Hepatocyte (in vitro differentiated cells): Measurements from ENCODE around the gene FARP1.

ENCODE experiments used
- EZH2 ChIP-seq: fragments of 200-600 bp; sonication (generic); IDR thresholded peaks from 2 replicates; pipeline ENCODE4 v1.6.1; 2016; ENCODE audit warnings: antibody characterized with exemption, mild to moderate bottlenecking, borderline replicate concordance
- EZH2phosphoT487 ChIP-seq: fragments of 200-600 bp; sonication (generic); IDR thresholded peaks from one replicate; pipeline ENCODE4 v1.6.1; 2018; ENCODE audit warnings: antibody characterized with exemption, mild to moderate bottlenecking, low read depth, moderate library complexity; ENCODE audit not compliant: unreplicated experiment, severe bottlenecking
- TF ChIP-seq, protein P1 (sequence below): fragments of 200-600 bp; sonication (generic); IDR thresholded peaks from 2 replicates; pipeline ENCODE4 v1.5.1; 2016; ENCODE audit warnings: antibody characterized with exemption, mild to moderate bottlenecking; ENCODE audit not compliant: poor library complexity

DNA sequence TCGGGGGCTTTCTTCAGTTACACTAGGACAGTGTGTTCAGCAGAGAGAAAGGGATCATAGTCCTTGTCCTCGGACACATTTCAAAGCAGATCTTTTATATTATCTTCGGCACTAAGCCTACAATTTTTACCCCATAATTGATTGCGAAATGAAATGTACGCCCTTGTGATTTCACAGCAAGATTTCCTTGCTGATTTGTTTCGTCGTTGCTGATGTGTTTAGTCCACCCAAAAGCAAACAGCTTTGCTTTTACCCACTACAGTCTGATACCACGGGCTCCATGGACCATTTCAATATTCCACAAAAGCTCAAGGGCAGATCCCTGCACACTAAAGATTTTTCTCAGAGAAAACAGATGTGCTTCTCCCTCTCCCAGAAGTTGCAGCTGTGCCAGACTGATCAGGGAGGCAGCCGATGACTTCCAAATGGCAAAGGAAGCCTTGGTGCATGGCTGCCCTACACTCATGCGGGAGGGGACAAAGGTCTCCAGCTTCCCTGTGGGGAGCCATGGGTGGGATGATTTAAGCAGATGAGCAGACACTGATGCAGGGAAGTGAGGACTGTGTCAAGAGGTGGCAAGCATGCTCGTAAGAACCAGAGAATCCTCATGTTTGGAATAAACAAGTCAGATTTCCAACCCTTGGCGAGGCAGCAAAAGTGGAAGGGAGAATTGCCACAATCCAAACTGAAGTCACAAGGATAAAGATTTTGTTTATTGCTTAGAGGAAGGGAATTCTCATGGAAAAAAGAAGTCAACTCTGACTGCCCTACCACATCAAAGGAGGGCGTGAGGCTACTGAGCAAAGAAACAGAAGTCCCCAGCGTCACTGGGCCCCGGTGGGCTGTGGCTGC is 353.0 kb downstream of the FARP1 start:
- TF ChIP-seq, protein P1, sequence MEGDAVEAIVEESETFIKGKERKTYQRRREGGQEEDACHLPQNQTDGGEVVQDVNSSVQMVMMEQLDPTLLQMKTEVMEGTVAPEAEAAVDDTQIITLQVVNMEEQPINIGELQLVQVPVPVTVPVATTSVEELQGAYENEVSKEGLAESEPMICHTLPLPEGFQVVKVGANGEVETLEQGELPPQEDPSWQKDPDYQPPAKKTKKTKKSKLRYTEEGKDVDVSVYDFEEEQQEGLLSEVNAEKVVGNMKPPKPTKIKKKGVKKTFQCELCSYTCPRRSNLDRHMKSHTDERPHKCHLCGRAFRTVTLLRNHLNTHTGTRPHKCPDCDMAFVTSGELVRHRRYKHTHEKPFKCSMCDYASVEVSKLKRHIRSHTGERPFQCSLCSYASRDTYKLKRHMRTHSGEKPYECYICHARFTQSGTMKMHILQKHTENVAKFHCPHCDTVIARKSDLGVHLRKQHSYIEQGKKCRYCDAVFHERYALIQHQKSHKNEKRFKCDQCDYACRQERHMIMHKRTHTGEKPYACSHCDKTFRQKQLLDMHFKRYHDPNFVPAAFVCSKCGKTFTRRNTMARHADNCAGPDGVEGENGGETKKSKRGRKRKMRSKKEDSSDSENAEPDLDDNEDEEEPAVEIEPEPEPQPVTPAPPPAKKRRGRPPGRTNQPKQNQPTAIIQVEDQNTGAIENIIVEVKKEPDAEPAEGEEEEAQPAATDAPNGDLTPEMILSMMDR: no peak
- TF ChIP-seq EZH2: no peak
- TF ChIP-seq EZH2phosphoT487: no peak
